K562 (cell line): ENCODE data around the gene FAM186B. TPM values are rescaled to one million over a fixed set of nuclear protein-coding genes. Genes with fewer than 3 reads are reported as not detected.
A peak's percentile ranks its signal among the peaks of the same experiment; 100 is the strongest.

Experiments
- AFF1 ChIP-seq, 2 experiments: fragments of 450-650 bp; IDR thresholded peaks; 2 replicates each; pipeline ENCODE4 v1.6.1; 2018; ENCODE audit warnings: mild to moderate bottlenecking in 2 of 2, low read depth in 1 of 2; ENCODE audit not compliant: partially characterized antibody in 2 of 2
- AFF4 ChIP-seq: sonication (generic); formaldehyde crosslinking; IDR thresholded peaks from 2 replicates; pipeline ENCODE4 v1.8.0; 2023; ENCODE audit warnings: mild to moderate bottlenecking, missing genetic modification reagents
- ARID3A ChIP-seq: IDR thresholded peaks from 2 replicates; pipeline ENCODE4 v1.6.1; 2012; ENCODE audit warnings: low read depth, low read length, improper control_type of control experiment, borderline replicate concordance
- ELK1 ChIP-seq: sonication (generic); formaldehyde crosslinking; IDR thresholded peaks from 2 replicates; pipeline ENCODE4 v1.8.1; 2022; ENCODE audit warnings: missing genetic modification reagents
- GTF2A2 ChIP-seq: IDR thresholded peaks from 2 replicates; pipeline ENCODE4 v1.6.1; 2016; ENCODE audit warnings: mild to moderate bottlenecking, missing genetic modification characterization, missing compliant biosample characterization
- PRPF4 ChIP-seq: fragments of 200-400 bp; formaldehyde crosslinking; IDR thresholded peaks from one replicate; pipeline ENCODE4 v1.6.1; 2017; ENCODE audit warnings: low read length, low read depth, mild to moderate bottlenecking; ENCODE audit not compliant: insufficient read depth, poor library complexity, severe bottlenecking
- RBFOX2 ChIP-seq: fragments of 200-400 bp; formaldehyde crosslinking; IDR thresholded peaks from 2 replicates; pipeline ENCODE4 v1.6.1; 2017; ENCODE audit warnings: low read depth, mild to moderate bottlenecking, low read length, moderate library complexity
- SMARCC2 ChIP-seq: fragments of 450-650 bp; IDR thresholded peaks from 2 replicates; pipeline ENCODE4 v1.6.1; 2017; ENCODE audit warnings: antibody characterized with exemption, moderate library complexity, mild to moderate bottlenecking, low read depth
- TFAP4 ChIP-seq: sonication (generic); formaldehyde crosslinking; IDR thresholded peaks from 2 replicates; pipeline ENCODE4 v1.8.0; 2022; ENCODE audit warnings: missing genetic modification reagents, mild to moderate bottlenecking, moderate library complexity, borderline replicate concordance
- ZBTB33 ChIP-seq: sonication (generic); formaldehyde crosslinking; IDR thresholded peaks from 2 replicates; pipeline ENCODE4 v1.8.1; 2023; ENCODE audit warnings: mild to moderate bottlenecking, missing genetic modification reagents
- ZNF124 ChIP-seq: sonication (generic); formaldehyde crosslinking; IDR thresholded peaks from 2 replicates; pipeline ENCODE4 v1.8.1; 2022; ENCODE audit warnings: missing genetic modification reagents
- ZNF347 ChIP-seq: fragments of 450-650 bp; formaldehyde crosslinking; IDR thresholded peaks from 2 replicates; pipeline ENCODE4 v1.4.0; 2020; ENCODE audit warnings: low read depth, mild to moderate bottlenecking, moderate library complexity
- polyA plus RNA-seq, 8 experiments: library from polyadenylated mRNA; depleted of rRNA in 4 of 8; stranded (reverse) in 5 of 8; unstranded in 3 of 8; fragments of >200 nt; fragmentation: Nextera tagmentation in 2 of 8; fragmentation: Illumina TruSeq in 1 of 8; extraction: Ambion mirVana in 2 of 8; extraction: Trizol in 1 of 8; gene quantifications; 2 replicates each; pipeline versions ENCODE4 v1.2.1 to v1.2.3, GENCODE V29; 2011 to 2014; ENCODE audit warnings: inconsistent platforms in 1 of 8, missing spikeins in 1 of 8
- total RNA-seq, 7 experiments: library from RNA; depleted of rRNA in 6 of 7; stranded (reverse); fragments of >200 nt in 6 of 7; fragmentation: Illumina TruSeq in 2 of 7; extraction: Trizol in 2 of 7; gene quantifications; 2 replicates each; pipeline versions ENCODE4 v1.2.1 to v1.2.3, GENCODE V29; 2011 to 2021; ENCODE audit warnings: low replicate concordance in 1 of 7

FAM186B gene
- total and polyA plus RNA-seq, 9 of the 15 experiments (the other 6 are each of a cell fraction or from before 2014, with no cell fraction given), result 0.07 to 0.42 (median 0.15) TPM

- TF ChIP-seq ARID3A (no peak), RBFOX2 (no peak), PRPF4 (no peak), AFF1 (IDR thresholded peaks at IDR 0.05; ENCODE audit: low read depth in 1 of 2, partially characterized antibody in 2 of 2) (peak in 1 of 2 experiments; percentile 68), ZBTB33 (CRISPR knock-in tag) (no peak), GTF2A2 (no peak), ZNF347 (CRISPR knock-in tag) (no peak), ELK1 (no peak), TFAP4 (CRISPR knock-in tag) (peak; percentile 63; the same call in 1 of the 2 replicates), ZNF124 (CRISPR knock-in tag) (no peak), AFF4 (CRISPR knock-in tag) (no peak), SMARCC2 (no peak)
Measured at GRCh38 chr12:49622501-49623141, 17.2 kb upstream of the FAM186B start (continued).
